ENCODE data around the gene BRD4.

Gene BRD4

GRCh38 chr19:15320116-15320515 lies 12.2 kb downstream of the BRD4 start:
- TF ChIP-seq, protein P1, sequence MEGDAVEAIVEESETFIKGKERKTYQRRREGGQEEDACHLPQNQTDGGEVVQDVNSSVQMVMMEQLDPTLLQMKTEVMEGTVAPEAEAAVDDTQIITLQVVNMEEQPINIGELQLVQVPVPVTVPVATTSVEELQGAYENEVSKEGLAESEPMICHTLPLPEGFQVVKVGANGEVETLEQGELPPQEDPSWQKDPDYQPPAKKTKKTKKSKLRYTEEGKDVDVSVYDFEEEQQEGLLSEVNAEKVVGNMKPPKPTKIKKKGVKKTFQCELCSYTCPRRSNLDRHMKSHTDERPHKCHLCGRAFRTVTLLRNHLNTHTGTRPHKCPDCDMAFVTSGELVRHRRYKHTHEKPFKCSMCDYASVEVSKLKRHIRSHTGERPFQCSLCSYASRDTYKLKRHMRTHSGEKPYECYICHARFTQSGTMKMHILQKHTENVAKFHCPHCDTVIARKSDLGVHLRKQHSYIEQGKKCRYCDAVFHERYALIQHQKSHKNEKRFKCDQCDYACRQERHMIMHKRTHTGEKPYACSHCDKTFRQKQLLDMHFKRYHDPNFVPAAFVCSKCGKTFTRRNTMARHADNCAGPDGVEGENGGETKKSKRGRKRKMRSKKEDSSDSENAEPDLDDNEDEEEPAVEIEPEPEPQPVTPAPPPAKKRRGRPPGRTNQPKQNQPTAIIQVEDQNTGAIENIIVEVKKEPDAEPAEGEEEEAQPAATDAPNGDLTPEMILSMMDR (IDR thresholded peaks at IDR 0.05; ENCODE audit: low read depth, low read length), result no peak
- DNase-seq (ENCODE audit: extremely low read depth, low read depth), result peak; percentile 70

GRCh38 chr19:15318241-15318691 lies 14.1 kb downstream of the BRD4 start:
- no peak for DNase-seq (ENCODE audit: extremely low read depth, low read depth)
- TF ChIP-seq, protein P1 (IDR thresholded peaks at IDR 0.05; ENCODE audit: low read depth, low read length), result no peak

DNA sequence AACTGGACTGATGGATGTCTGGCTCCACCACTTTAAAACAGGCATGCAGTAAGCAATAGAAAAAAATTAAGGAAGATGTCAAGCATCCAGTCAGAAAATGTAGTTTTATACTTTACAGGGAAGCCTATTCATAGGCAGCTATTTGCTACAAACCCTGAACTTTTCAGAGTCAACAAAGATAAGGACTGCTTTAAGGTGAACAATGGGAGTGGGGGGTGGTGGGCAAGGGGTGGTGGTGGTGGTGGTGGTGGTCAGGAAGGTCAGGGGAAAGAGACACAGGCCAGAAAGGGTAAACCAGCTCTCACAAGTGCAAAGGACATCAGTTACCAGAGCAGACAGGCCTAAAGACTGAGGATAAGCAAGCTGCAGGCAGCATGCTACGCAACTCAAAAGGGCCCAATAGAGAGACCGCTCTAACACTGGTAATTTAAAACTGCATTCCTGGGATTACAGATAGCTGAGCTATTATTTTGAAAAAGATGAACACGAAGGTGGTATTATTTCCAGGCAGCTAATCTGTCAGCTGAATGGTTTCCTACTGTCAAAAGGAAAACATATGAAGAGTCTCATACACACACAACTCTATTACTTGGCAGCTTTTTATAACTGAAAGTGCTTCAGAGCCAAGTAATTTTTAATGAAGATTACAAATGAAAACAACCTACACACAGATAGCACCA lies 14.8 kb downstream of the BRD4 start:
- no peak for DNase-seq (ENCODE audit: extremely low read depth, low read depth)
- TF ChIP-seq, protein P1 (IDR thresholded peaks at IDR 0.05; ENCODE audit: low read depth, low read length), result no peak

DNA sequence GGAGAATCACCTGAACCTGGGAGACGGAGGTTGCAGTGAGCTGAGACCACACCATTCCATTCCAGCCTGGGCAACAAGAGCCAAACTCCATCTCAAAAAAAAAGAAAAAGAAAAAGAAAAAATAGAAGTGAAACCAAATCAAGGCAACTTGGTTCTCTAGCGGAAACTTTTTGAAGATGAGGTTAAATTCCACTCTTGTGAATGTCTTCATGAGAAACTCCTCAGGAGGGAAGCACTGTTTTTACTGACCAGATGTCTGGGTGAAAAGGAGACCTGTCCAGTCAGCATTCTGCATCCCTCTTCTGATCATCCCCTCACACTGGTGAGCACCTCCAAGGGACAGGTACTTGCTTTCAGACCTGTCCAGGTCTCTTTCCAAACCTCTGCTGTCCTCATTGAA lies 15.8 kb downstream of the BRD4 start:
- TF ChIP-seq, protein P1 (IDR thresholded peaks at IDR 0.05; ENCODE audit: low read depth, low read length), result no peak
- DNase-seq (ENCODE audit: extremely low read depth, low read depth), result no peak

DNA sequence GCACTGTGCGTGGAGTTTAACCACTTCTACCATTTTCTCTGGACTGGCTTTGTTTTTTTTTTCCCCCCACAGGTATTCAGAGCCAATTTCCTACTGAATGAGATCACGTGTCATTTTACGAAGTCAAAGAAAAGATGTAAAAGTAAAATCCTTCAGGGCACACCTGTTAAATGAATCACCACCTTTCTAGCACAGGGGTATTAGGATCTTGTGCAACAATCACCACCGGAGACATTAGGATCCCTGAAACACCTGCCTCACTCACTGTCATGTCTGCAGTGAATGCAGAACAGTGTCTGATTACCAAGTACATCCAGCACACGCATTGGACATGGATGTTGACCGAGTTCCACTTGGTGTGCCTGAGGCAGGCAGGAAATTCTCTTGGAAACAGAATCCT lies 17.2 kb downstream of the BRD4 start:
- TF ChIP-seq, protein P1 (IDR thresholded peaks at IDR 0.05; ENCODE audit: low read depth, low read length), result no peak
- no peak for DNase-seq (ENCODE audit: extremely low read depth, low read depth)

- TF ChIP-seq, protein P1 (IDR thresholded peaks at IDR 0.05; ENCODE audit: low read depth, low read length), result no peak
These were observed 18.6 kb downstream of the BRD4 start for GRCh38 chr19:15313649-15314279.

DNA sequence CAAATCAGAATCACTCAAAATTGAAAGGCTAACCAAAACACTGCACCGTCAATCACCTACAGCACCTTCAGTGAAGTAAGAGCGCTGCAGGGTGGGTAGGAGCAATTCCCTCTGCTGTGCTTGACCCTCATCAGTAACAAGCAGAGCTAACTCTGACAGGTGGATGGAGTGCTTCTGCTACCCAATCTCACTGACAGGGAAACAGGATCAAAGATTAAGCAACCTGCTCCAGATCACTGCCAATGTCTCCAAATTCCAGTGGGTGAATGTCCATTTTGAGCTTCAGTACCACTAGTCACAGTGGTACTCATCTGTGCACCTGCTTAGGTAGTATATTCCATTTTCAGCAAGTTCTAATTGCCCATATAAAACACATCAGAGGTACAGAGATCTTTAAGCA lies 25.2 kb downstream of the BRD4 start:
- DNase-seq (ENCODE audit: extremely low read depth, low read depth), result no peak
- TF ChIP-seq, protein P1 (IDR thresholded peaks at IDR 0.05; ENCODE audit: low read depth, low read length), result no peak

More at GRCh38 chr19:15313649-15314279, 18.6 kb downstream of the BRD4 start:
- no peak for DNase-seq (ENCODE audit: extremely low read depth, low read depth)

All from AG09319 (cell line).